ENCODE data around the gene NRK. TPM values are rescaled to one million over a fixed set of nuclear protein-coding genes. Genes with fewer than 3 reads are reported as not detected.
"Not testable (repeated sequence)": the region's sequence is repeated elsewhere in the genome, so short reads cannot be mapped to it uniquely, and the experiment has no call there.

NRK gene
- polyA plus RNA-seq, 1 of the 3 experiments (the other 2 are of a cell fraction), result not detected

GRCh38 chrX:105850100-105850499 is 27.8 kb downstream of the NRK start:
- H3K9me3 ChIP-seq; H3K4me1 ChIP-seq (ENCODE audit: control insufficient read depth in 1 of 2, insufficient read depth in 2 of 2, low read depth in 1 of 2, low read length in 1 of 2); H3K27me3 ChIP-seq (ENCODE audit: insufficient read depth); H3K4me2 ChIP-seq; H3K4me3 ChIP-seq (ENCODE audit: low read depth in 2 of 2, low read length in 1 of 2); H4K20me1 ChIP-seq (ENCODE audit: insufficient read depth); DNase-seq; H3K9me2 ChIP-seq; H2AFZ ChIP-seq (ENCODE audit: low read depth); H3K27ac ChIP-seq (ENCODE audit: low read depth in 2 of 2, low read length in 1 of 2); CTCF ChIA-PET; H3K9ac ChIP-seq; H3K36me3 ChIP-seq (replicated peaks in 1 of 2; ENCODE audit: control insufficient read depth in 1 of 2, insufficient read depth in 2 of 2, low read length in 1 of 2); H3F3A ChIP-seq (replicated peaks; ENCODE audit: insufficient read depth); POLR2A ChIA-PET; H3K79me2 ChIP-seq (ENCODE audit: insufficient read depth): not testable (repeated sequence)
- 8% methylated on average over 2 of the region's 2 CpGs for WGBS (ENCODE audit: low lambda C conversion rate)

- no peaks in the 10 kb centered on the region for H3K4me1 ChIP-seq (ENCODE audit: control insufficient read depth in 1 of 2, insufficient read depth in 2 of 2, low read depth in 1 of 2, low read length in 1 of 2)
- no peaks in the 10 kb centered on the region for H3F3A ChIP-seq (replicated peaks; ENCODE audit: insufficient read depth)
- H3K4me3 ChIP-seq (ENCODE audit: low read depth in 2 of 2, low read length in 1 of 2), result no peak overlapping the region
- no peak overlapping the region for H3K9ac ChIP-seq
- H3K27ac ChIP-seq (ENCODE audit: low read depth in 2 of 2, low read length in 1 of 2), result no peak overlapping the region
- no peak overlapping the region for H3K4me2 ChIP-seq
- 11% methylated on average over 3 of the region's 3 CpGs for WGBS (ENCODE audit: low lambda C conversion rate)
- H3K27me3 ChIP-seq (ENCODE audit: insufficient read depth), result no peaks in the 10 kb centered on the region; the same call in 1 of the 2 replicates
- no peaks in the 10 kb centered on the region for H3K9me3 ChIP-seq
- H3K79me2 ChIP-seq (ENCODE audit: insufficient read depth), result no peaks in the 10 kb centered on the region
- TF ChIP-seq MXI1 (IDR thresholded peaks at IDR 0.05; ENCODE audit: low read depth, low read length), result no peak
- no peak for TF ChIP-seq MEF2A (IDR thresholded peaks at IDR 0.05; ENCODE audit: borderline replicate concordance, low read depth)
- TF ChIP-seq TCF12 (IDR thresholded peaks at IDR 0.05), result no peak
- TF ChIP-seq EZH2phosphoT487 (IDR thresholded peaks at IDR 0.05; ENCODE audit: borderline replicate concordance, low read depth), result no peak
- TF ChIP-seq CHD2 (IDR thresholded peaks at IDR 0.05; ENCODE audit: low read length, partially characterized antibody), result no peak
- TF ChIP-seq NFIC (IDR thresholded peaks at IDR 0.05; ENCODE audit: borderline replicate concordance), result no peak
- TF ChIP-seq EP300 (IDR thresholded peaks at IDR 0.05; ENCODE audit: borderline replicate concordance in 1 of 2, low read depth in 1 of 2, low read length in 1 of 2), result no peak
- TF ChIP-seq IRF3 (IDR thresholded peaks at IDR 0.05; ENCODE audit: low read depth, low read length), result no peak
- no peak for TF ChIP-seq MAX (IDR thresholded peaks at IDR 0.05; ENCODE audit: low read depth)
- TF ChIP-seq REST (IDR thresholded peaks at IDR 0.05; ENCODE audit: low read depth, low read length), result no peak
- H4K20me1 ChIP-seq (ENCODE audit: insufficient read depth), result no peaks in the 10 kb centered on the region
- H3K36me3 ChIP-seq (replicated peaks in 1 of 2; ENCODE audit: control insufficient read depth in 1 of 2, insufficient read depth in 2 of 2, low read length in 1 of 2), result no peaks in the 10 kb centered on the region
- no peaks in the 10 kb centered on the region for H3K9me2 ChIP-seq
- no peak overlapping the region for H2AFZ ChIP-seq (ENCODE audit: low read depth)
- POLR2A ChIA-PET, result no interaction called here
- CTCF ChIA-PET, result interaction anchor here (0.6 to 1.0 kb wide), 2 partner anchors 11 to 21 kb away, joined by 3 to 4 read pairs; no protein-coding TSS in a partner anchor
- no peak for DNase-seq
Observed at GRCh38 chrX:105865709-105866108, 43.4 kb downstream of the NRK start.

Measured in SK-N-SH (cell line).